ENCODE data around the gene MELTF. TPM values are rescaled to one million over a fixed set of nuclear protein-coding genes. Genes with fewer than 3 reads are reported as not detected.
A peak's percentile ranks its signal among the peaks of the same experiment; 100 is the strongest.

MELTF gene
- 2.9 TPM for polyA plus RNA-seq (2013, experiment 1 of 2)
- polyA plus RNA-seq (2013, experiment 2 of 2): 3.2 TPM

DNA sequence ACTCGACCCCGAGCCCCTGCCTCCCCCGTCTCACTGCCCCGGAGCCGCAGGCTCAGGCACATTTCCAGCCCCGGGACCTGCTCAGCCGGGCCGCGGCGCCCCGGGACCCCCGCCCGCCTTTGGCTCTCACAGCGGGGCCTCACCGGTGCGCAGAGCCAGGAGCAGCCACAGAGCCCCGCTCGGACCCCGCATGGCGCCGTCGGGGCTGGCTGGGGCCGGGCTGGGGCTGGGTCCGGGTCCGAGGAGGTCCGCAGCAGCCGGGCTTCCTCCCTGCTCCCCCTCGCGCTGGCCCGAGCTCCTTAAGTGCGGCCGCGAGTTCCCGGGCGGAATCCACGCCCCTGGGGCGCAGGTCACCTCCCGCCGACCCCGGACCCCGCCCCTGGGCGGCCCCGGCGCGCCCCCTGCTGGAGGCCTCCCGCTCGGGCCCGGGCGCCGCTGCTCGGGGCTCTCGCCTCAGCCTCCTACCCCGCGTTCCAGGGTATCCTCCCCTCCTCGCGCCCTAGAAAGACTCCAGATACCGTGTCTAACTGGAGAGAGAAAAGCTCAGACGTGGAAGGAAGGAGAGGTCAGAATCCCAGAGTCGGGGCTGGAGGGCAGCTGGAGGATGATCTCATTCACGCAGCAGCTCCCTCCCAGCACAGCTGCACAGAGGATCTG lies at the start of gene MELTF:
Gene MELTF, minus strand, starts transcription at position 307 of the 657 bp plus-strand sequence. Its CDS starts 115 bp downstream, at position 192.
- peak within 1 kb of the TSS; percentile 30 for H2AFZ ChIP-seq (ENCODE audit: low read depth, low read length)
- DNase-seq: peak; percentile 70
- 3% methylated on average over 20 of the region's 60 CpGs for WGBS

DNA sequence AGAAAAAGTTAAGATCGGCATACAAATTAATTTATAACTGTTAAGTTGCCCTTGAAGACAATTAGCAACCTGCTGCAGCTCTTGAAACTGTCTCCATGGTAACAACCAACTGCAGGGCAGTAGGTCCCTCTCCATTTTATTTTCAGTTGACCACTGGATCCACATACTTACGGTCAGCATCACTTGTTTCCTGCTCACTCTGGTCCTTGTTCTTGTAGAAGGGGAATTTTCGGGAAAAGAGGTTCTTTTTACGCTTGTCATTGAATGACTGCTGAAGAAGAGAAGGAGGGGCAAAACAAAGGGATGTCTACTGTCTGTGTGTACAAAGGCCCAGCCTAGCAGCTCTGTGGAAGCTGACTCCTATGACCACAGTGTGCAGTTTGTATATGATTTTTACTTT lies 46.8 kb upstream of the MELTF start:
- H3K27ac ChIP-seq (ENCODE audit: low read length, poor library complexity, severe bottlenecking): no peak overlapping the region
- 96% methylated on average over 4 of the region's 4 CpGs for WGBS

More for the DNA sequence above, at the start of gene MELTF:
- H2AK5ac ChIP-seq (ENCODE audit: low read length, severe bottlenecking): no peak within 1 kb of the TSS
- peak within 1 kb of the TSS; percentile 50 for H2BK120ac ChIP-seq (ENCODE audit: low read depth, low read length)
- peak within 1 kb of the TSS; percentile 25 to 73 for H3K23ac ChIP-seq (ENCODE audit: low read length in 2 of 2)
- H3K4me1 ChIP-seq (ENCODE audit: control insufficient read depth, insufficient read depth, low read depth, low read length): peaks cover 26% of the 10 kb centered on the region
- peaks cover 0 to 12% of the 10 kb centered on the region in 2 experiments for H3K36me3 ChIP-seq (ENCODE audit: control insufficient read depth in 1 of 2, insufficient read depth in 2 of 2, low read depth in 1 of 2, low read length in 2 of 2)
- H2BK5ac ChIP-seq (ENCODE audit: low read depth, low read length, poor library complexity, severe bottlenecking): no peak within 1 kb of the TSS
- H3K14ac ChIP-seq (ENCODE audit: low read length in 2 of 2): no peak within 1 kb of the TSS
- H2BK15ac ChIP-seq (ENCODE audit: low read depth, poor library complexity, severe bottlenecking): peak within 1 kb of the TSS; percentile 38
- H2BK12ac ChIP-seq (ENCODE audit: low read length in 2 of 2): peak within 1 kb of the TSS; percentile 59 to 87
- no peaks in the 10 kb centered on the region for H3K9me3 ChIP-seq (ENCODE audit: control insufficient read depth, low read length)
- H3K27ac ChIP-seq (ENCODE audit: low read length, poor library complexity, severe bottlenecking): no peak within 1 kb of the TSS
- peak within 1 kb of the TSS; percentile 69 for H3K4me2 ChIP-seq (ENCODE audit: low read length, poor library complexity, severe bottlenecking)
- peak within 1 kb of the TSS; percentile 80 for H4K8ac ChIP-seq (ENCODE audit: low read length)
- H3K9ac ChIP-seq (ENCODE audit: low read length): peak within 1 kb of the TSS; percentile 75
- peak within 1 kb of the TSS; percentile 60 for H4K91ac ChIP-seq (ENCODE audit: low read length)
- peak within 1 kb of the TSS; percentile 41 to 76 for H3K4me3 ChIP-seq (ENCODE audit: insufficient read depth in 1 of 2, low read depth in 1 of 2, low read length in 2 of 2)
- H3K18ac ChIP-seq (ENCODE audit: low read depth in 1 of 2, low read length in 2 of 2): peak within 1 kb of the TSS; percentile 54 to 70
- peaks cover 3 to 34% of the 10 kb centered on the region in 2 experiments for H3K27me3 ChIP-seq (ENCODE audit: control insufficient read depth in 1 of 2, insufficient read depth in 1 of 2, low read length in 2 of 2)
- H3K79me1 ChIP-seq (replicated peaks; ENCODE audit: low read length, poor library complexity, severe bottlenecking): no peaks in the 10 kb centered on the region
- H3K4ac ChIP-seq (ENCODE audit: low read depth in 1 of 2, low read length in 2 of 2): peak within 1 kb of the TSS in 1 of 2 experiments; percentile 24

DNA sequence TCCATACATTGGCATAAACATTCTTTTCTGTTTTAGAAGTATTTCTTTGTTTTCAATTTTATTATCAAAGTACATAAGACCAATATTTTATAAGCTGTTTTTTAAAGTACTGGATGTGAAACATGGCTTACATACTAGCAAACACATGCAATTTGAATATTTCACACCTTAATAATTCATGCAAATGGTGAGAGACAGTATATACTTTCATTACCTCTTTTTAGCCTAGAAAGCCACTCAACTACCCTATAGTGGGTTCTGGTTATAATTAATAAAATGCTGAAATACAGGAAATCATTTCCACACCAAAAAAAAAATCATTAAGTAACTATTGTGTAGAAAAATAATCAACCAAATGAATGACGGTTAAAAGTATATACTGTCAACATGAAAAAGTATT lies 38.5 kb upstream of the MELTF start:
- no peak overlapping the region for H2BK15ac ChIP-seq (ENCODE audit: low read depth, poor library complexity, severe bottlenecking)
- no peak overlapping the region for H2BK12ac ChIP-seq (ENCODE audit: low read length in 2 of 2)
- H3K36me3 ChIP-seq (ENCODE audit: control insufficient read depth in 1 of 2, insufficient read depth in 2 of 2, low read depth in 1 of 2, low read length in 2 of 2): peaks cover 12 to 30% of the 10 kb centered on the region in 2 experiments
- H4K8ac ChIP-seq (ENCODE audit: low read length): no peak overlapping the region
- H3K23ac ChIP-seq (ENCODE audit: low read length in 2 of 2): no peak overlapping the region
- H3K9me3 ChIP-seq (ENCODE audit: control insufficient read depth, low read length): no peaks in the 10 kb centered on the region
- H3K14ac ChIP-seq (ENCODE audit: low read length in 2 of 2): no peak overlapping the region
- no peak overlapping the region for H2BK5ac ChIP-seq (ENCODE audit: low read depth, low read length, poor library complexity, severe bottlenecking)
- no peak overlapping the region for H3K27ac ChIP-seq (ENCODE audit: low read length, poor library complexity, severe bottlenecking)
- no peak overlapping the region for H3K9ac ChIP-seq (ENCODE audit: low read length)
- H4K91ac ChIP-seq (ENCODE audit: low read length): no peak overlapping the region
- no peak overlapping the region for H3K18ac ChIP-seq (ENCODE audit: low read depth in 1 of 2, low read length in 2 of 2)
- H3K27me3 ChIP-seq (ENCODE audit: control insufficient read depth in 1 of 2, insufficient read depth in 1 of 2, low read length in 2 of 2): no peaks in the 10 kb centered on the region
- no peak overlapping the region for H3K4me3 ChIP-seq (ENCODE audit: insufficient read depth in 1 of 2, low read depth in 1 of 2, low read length in 2 of 2)
- no peak overlapping the region for H3K4ac ChIP-seq (ENCODE audit: low read depth in 1 of 2, low read length in 2 of 2)
- no peak overlapping the region for H2AK5ac ChIP-seq (ENCODE audit: low read length, severe bottlenecking)
- H2AFZ ChIP-seq (ENCODE audit: low read depth, low read length): no peak overlapping the region
- no peak overlapping the region for H3K4me2 ChIP-seq (ENCODE audit: low read length, poor library complexity, severe bottlenecking)
- H2BK120ac ChIP-seq (ENCODE audit: low read depth, low read length): no peak overlapping the region
- H3K79me1 ChIP-seq (replicated peaks; ENCODE audit: low read length, poor library complexity, severe bottlenecking): peaks cover 6% of the 10 kb centered on the region
- no CpG with 5 or more reads among the region's 1 CpG for WGBS
- H3K4me1 ChIP-seq (ENCODE audit: control insufficient read depth, insufficient read depth, low read depth, low read length): no peaks in the 10 kb centered on the region
- DNase-seq: no peak

More for the DNA sequence above, 46.8 kb upstream of the MELTF start:
- no peak overlapping the region for H2AFZ ChIP-seq (ENCODE audit: low read depth, low read length)
- no peak overlapping the region for H2BK120ac ChIP-seq (ENCODE audit: low read depth, low read length)
- no peak overlapping the region for H2AK5ac ChIP-seq (ENCODE audit: low read length, severe bottlenecking)
- no peak overlapping the region for H3K4me3 ChIP-seq (ENCODE audit: insufficient read depth in 1 of 2, low read depth in 1 of 2, low read length in 2 of 2)
- no peak overlapping the region for H3K14ac ChIP-seq (ENCODE audit: low read length in 2 of 2)
- H3K18ac ChIP-seq (ENCODE audit: low read depth in 1 of 2, low read length in 2 of 2): no peak overlapping the region
- H2BK15ac ChIP-seq (ENCODE audit: low read depth, poor library complexity, severe bottlenecking): no peak overlapping the region
- no peaks in the 10 kb centered on the region for H3K27me3 ChIP-seq (ENCODE audit: control insufficient read depth in 1 of 2, insufficient read depth in 1 of 2, low read length in 2 of 2)
- peaks cover 9% of the 10 kb centered on the region for H3K79me1 ChIP-seq (replicated peaks; ENCODE audit: low read length, poor library complexity, severe bottlenecking)
- DNase-seq: no peak
- no peak overlapping the region for H3K9ac ChIP-seq (ENCODE audit: low read length)
- H2BK5ac ChIP-seq (ENCODE audit: low read depth, low read length, poor library complexity, severe bottlenecking): no peak overlapping the region
- H2BK12ac ChIP-seq (ENCODE audit: low read length in 2 of 2): no peak overlapping the region
- H4K8ac ChIP-seq (ENCODE audit: low read length): no peak overlapping the region
- H3K4me1 ChIP-seq (ENCODE audit: control insufficient read depth, insufficient read depth, low read depth, low read length): no peaks in the 10 kb centered on the region
- no peak overlapping the region for H3K23ac ChIP-seq (ENCODE audit: low read length in 2 of 2)
- H3K4ac ChIP-seq (ENCODE audit: low read depth in 1 of 2, low read length in 2 of 2): no peak overlapping the region
- H3K9me3 ChIP-seq (ENCODE audit: control insufficient read depth, low read length): no peaks in the 10 kb centered on the region
- H3K36me3 ChIP-seq (ENCODE audit: control insufficient read depth in 1 of 2, insufficient read depth in 2 of 2, low read depth in 1 of 2, low read length in 2 of 2): peaks cover 11 to 36% of the 10 kb centered on the region in 2 experiments
- no peak overlapping the region for H4K91ac ChIP-seq (ENCODE audit: low read length)
- H3K4me2 ChIP-seq (ENCODE audit: low read length, poor library complexity, severe bottlenecking): no peak overlapping the region

DNA sequence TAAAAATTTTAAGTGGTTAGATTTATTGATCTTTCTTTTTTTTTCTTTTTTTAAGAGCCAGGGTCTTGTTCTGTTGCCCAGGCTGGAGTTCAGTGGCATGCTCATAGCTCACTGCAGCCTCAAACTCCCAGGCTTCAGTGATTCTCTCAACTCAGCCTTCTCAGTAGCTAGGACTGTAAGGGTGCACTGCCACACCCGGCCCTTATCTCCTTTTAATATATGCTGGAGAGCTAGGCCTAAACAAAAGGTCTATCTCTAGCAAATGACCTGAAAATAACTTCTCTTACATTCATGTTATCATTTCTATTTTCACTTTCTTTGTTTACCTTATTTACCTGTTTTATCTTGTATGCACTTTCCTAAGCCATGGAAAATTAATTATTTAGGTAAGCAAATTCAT lies 35.2 kb upstream of the MELTF start:
- no peak overlapping the region for H3K4me2 ChIP-seq (ENCODE audit: low read length, poor library complexity, severe bottlenecking)

More for the DNA sequence above, 35.2 kb upstream of the MELTF start:
- H2AK5ac ChIP-seq (ENCODE audit: low read length, severe bottlenecking): no peak overlapping the region
- H3K4me3 ChIP-seq (ENCODE audit: insufficient read depth in 1 of 2, low read depth in 1 of 2, low read length in 2 of 2): no peak overlapping the region
- H3K23ac ChIP-seq (ENCODE audit: low read length in 2 of 2): no peak overlapping the region
- H4K91ac ChIP-seq (ENCODE audit: low read length): no peak overlapping the region
- no peak overlapping the region for H2AFZ ChIP-seq (ENCODE audit: low read depth, low read length)
- H2BK5ac ChIP-seq (ENCODE audit: low read depth, low read length, poor library complexity, severe bottlenecking): no peak overlapping the region
- no peaks in the 10 kb centered on the region for H3K4me1 ChIP-seq (ENCODE audit: control insufficient read depth, insufficient read depth, low read depth, low read length)
- no peak overlapping the region for H2BK120ac ChIP-seq (ENCODE audit: low read depth, low read length)
- H3K79me1 ChIP-seq (replicated peaks; ENCODE audit: low read length, poor library complexity, severe bottlenecking): peaks cover 6% of the 10 kb centered on the region
- H3K4ac ChIP-seq (ENCODE audit: low read depth in 1 of 2, low read length in 2 of 2): no peak overlapping the region
- 100% methylated on average over 1 of the region's 1 CpG for WGBS
- no peak overlapping the region for H3K27ac ChIP-seq (ENCODE audit: low read length, poor library complexity, severe bottlenecking)
- H2BK15ac ChIP-seq (ENCODE audit: low read depth, poor library complexity, severe bottlenecking): no peak overlapping the region
- H3K18ac ChIP-seq (ENCODE audit: low read depth in 1 of 2, low read length in 2 of 2): no peak overlapping the region
- H2BK12ac ChIP-seq (ENCODE audit: low read length in 2 of 2): no peak overlapping the region
- no peak overlapping the region for H3K9ac ChIP-seq (ENCODE audit: low read length)
- DNase-seq: no peak
- no peaks in the 10 kb centered on the region for H3K27me3 ChIP-seq (ENCODE audit: control insufficient read depth in 1 of 2, insufficient read depth in 1 of 2, low read length in 2 of 2)
- H3K36me3 ChIP-seq (ENCODE audit: control insufficient read depth in 1 of 2, insufficient read depth in 2 of 2, low read depth in 1 of 2, low read length in 2 of 2): peaks cover 10 to 43% of the 10 kb centered on the region in 2 experiments
- no peak overlapping the region for H3K14ac ChIP-seq (ENCODE audit: low read length in 2 of 2)
- no peak overlapping the region for H4K8ac ChIP-seq (ENCODE audit: low read length)
- H3K9me3 ChIP-seq (ENCODE audit: control insufficient read depth, low read length): no peaks in the 10 kb centered on the region

All from mesenchymal stem cell (in vitro differentiated cells and primary cell).